GM21723 (cell line): Measurements from ENCODE around the gene CTNNA2.
A peak's percentile ranks its signal among the peaks of the same experiment; 100 is the strongest.

Experiments
- ATAC-seq: cut with Tn5 transposase; IDR thresholded peaks from one replicate; pipeline ENCODE4 v1.9.1; 2021; ENCODE audit warnings: mild to moderate bottlenecking, moderate library complexity; ENCODE audit not compliant: unreplicated experiment

The CTNNA2 gene

GRCh38 chr2:79512442-79513401 is at the start of gene CTNNA2:
TSS of gene CTNNA2 (plus strand) at chr2:79513051.
- ATAC-seq, result peak; percentile 68

GRCh38 chr2:79487399-79487798 is 25.5 kb upstream of the CTNNA2 start:
- no peak for ATAC-seq

- ATAC-seq, result no peak
These were observed 1.4 kb upstream of the CTNNA2 start for GRCh38 chr2:79511320-79511951.

DNA sequence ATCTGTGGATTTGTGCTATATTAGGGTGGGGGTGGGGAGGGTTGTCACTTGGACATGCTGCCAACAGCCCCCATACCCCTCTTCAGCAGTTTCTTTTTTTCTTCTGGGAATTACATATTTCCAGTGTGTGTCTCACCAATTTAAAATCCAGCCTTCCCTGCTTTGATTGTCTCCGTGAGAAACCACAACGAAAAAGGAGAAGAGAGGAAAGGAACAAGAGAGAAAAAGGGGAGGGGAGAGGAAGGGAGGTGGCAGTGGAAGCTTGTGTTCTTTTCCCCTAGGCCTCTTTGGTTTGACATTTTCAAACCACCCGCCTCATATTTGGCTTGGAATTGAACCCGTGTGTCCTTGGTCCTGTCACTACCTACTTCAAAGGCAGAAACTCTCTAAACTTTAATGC is 860 bp downstream of the CTNNA2 start:
- ATAC-seq, result no peak

DNA sequence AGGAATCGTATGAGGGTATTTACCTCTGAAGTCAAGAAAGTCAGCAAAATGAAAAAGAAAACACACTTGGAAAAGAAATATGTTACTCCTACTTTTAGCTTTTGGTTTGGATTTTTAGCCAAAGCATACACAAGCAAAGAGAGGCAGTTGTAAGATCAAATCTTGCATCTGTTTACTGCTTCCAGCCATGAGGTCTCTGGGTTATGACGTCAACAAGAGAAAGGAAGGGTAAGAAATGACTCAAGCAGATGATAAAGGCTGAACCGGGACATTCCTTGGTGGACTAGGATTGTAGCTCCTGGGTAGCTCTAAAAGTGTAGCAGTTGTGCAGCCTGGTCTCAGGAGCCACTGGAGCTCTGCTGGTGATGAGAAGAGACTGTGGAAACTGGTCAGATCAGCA is 16.8 kb downstream of the CTNNA2 start:
- no peak for ATAC-seq

GRCh38 chr2:79530443-79530842 is 17.6 kb downstream of the CTNNA2 start:
- ATAC-seq, result no peak

DNA sequence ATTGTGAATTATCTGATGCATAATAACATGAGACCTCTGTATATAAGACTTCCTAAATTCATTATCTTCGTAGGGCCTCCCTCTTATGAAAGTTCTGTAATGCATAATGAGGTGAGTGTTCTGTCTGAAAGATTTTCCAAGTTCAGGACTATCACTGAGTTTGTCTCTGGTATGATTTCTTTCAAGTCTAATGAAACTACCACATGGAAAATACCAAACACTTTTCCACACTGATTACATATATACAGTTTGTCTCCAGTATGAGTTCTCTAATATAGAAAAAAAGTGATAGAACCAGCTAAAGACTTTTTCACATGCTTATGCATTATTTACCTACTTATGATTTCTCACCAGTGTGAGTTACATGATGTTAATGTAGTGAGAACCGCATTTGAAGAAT is 34.7 kb downstream of the CTNNA2 start:
- no peak for ATAC-seq

DNA sequence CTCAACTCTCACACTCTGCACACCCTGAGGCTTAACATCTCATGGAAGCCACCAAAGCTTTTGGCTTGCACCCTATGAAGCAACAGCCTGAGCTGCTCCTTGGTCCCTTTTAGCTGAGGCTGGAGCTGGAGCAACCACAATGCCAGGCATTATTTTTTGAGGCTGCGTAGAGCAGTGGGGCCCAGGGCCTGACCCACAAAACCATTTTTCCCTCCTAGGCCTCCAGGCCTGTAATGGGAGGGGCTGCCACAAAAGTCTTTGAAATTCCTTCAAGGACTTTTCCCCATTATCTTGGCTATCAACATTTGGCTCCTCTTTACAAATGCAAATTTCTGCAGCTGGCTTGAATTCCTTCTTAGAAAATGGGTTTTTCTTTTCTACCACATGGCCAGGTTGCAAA is 39.8 kb downstream of the CTNNA2 start:
- ATAC-seq, result no peak

GRCh38 chr2:79554899-79555298 is 42.0 kb downstream of the CTNNA2 start:
- ATAC-seq, result no peak

DNA sequence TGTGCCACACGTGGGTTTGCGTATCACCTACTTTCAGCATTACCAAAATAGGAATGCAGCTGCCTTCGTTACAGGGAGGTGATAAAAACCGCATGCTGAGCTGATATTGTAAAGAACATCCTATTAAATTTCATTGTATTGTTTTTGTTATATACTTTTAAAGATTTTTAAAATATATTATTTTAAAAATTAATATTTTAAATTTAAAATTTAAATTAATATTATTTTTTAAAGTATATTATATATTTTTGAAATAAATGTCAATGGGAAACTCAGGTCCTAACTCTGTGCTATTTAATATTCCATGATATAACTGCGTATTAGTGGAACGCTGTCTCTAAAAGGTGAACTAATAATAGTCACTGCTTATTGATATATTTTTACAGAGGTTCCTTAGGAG is 51.2 kb downstream of the CTNNA2 start:
- ATAC-seq, result no peak

GRCh38 chr2:79569048-79569447 is 56.2 kb downstream of the CTNNA2 start:
- ATAC-seq, result no peak

DNA sequence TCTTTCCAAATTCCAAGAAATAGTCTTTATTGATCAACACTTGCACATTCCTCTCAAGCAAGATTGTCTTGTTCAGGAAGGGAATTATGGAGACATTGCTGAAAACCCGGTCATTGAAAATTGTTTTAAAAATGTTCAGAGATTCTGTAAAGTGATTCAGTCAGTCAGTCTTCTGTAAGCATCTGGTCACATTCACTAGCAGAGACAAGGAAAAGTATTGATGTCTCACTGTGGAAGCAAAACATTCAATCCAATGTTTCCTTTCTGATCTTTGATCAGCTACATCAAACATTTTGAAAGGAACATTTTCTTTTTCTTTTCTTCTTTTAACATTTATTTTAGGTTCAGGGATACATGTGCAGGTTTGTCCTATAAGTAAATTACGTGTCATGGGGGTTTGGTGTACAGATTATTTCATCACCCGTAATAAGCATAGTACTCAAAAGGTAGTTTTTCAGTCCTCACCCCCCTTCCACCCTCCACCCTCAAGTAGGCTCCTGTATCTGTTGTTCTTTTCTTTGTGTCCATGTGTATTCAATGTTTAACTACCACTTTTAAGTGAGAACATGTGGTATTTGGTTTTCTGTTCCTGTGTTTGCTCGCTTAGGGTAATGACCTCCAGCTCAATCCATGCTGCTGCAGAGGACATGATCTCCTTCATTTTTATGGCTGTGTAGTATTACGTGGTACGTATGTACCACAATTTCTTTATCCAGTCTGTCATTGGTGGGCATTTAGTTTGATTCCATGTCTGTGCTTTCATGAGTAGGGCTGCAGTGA is 61.2 kb downstream of the CTNNA2 start:
- ATAC-seq, result no peak

DNA sequence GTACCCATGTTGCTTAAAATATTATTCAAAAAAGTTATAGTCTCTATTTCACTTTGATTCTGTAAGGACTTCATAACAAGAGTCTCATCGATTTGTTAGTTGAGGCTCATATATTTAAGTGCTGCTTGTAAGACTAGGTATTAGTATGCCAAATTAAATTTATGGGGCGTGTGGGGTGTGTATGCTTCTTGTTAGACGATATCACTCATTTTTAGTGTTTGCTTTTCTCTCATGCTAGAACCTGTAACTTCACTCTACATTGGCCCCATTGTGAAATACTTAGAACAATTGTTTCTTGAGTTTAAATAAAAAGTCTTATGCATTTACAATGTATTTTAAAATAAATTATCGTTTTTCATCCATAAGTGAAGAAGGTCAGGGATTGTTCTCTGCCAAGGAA is 63.6 kb downstream of the CTNNA2 start:
- no peak for ATAC-seq

DNA sequence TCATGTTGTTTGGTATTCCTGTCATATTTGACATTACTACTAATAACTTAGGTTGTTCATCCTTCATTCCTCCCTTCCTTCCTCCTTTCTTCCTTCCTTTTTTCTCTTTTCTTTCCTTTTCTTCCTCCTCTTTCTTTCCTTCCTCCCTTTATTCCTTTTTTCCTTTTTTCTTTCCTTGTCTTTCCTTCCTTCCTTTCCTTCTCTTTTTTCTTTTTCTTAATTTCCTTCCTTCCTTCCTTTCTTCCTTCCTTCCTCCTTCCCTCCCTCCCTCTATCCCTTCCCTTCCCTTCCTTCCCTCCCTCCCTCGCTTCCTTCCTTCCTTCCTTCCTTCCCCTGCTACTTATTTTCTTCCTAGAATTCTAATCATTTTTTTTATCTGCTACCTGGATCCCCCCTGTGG is 66.1 kb downstream of the CTNNA2 start:
- ATAC-seq, result no peak

GRCh38 chr2:79580175-79580574 is 67.3 kb downstream of the CTNNA2 start:
- ATAC-seq, result no peak

DNA sequence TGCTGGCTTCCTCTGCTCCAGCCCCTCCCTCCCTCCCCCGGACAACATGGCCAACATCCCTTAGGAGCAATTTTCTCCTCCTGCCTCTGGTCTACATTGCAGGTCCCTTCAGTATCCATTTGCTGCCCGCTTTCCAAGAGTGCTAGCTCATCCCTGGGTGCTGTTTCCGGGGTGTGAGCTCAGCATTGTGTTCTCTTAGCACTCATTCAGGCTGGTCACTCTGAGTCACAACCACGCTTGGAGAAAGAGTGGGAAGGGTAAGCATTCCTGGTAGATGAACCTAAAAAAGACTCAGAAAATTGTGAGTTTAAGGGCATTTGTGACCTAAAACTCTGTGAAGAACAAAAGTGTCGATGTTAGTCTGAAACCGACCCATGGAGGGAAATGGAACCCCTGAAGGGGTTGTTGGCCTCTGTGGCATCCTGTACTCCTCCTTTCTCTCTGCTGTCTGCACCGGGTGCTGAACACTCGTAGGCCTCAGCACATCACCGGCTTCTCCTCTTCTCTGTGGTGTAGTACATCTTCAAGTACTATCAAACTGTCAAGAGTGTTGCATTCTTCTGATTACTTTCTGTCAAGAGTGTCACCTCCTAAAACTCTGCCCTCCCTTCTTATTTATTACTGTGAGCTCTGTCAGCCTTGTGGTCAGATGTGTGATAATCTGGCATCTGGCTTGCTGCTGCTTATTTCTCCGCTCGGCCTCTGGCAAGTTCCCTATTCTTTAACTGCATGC is 73.0 kb downstream of the CTNNA2 start:
- no peak for ATAC-seq

GRCh38 chr2:79591281-79591680 is 78.4 kb downstream of the CTNNA2 start:
- ATAC-seq, result no peak

GRCh38 chr2:79593237-79593867 is 80.5 kb downstream of the CTNNA2 start:
- no peak for ATAC-seq

- no peak for ATAC-seq
These were observed 83.6 kb downstream of the CTNNA2 start for GRCh38 chr2:79596403-79596802.

DNA sequence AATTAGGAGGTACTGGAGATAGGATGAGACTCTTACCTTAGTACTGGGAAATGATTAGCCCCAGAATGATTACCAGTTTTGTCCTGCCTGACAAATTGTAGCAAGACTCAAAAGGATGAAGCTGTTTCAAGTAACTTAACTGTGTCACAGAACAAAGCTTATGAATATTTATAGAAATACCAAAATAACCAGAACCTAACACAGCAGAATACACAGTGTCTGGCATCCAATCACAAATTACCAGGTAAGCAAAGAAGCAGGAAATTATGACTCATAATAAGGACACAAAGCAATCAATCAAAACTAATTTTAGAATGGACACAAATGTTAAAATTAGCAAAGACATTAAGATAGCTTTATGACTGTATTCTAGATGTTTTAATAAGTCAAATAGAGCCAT is 91.9 kb downstream of the CTNNA2 start:
- ATAC-seq, result no peak
